ENCODE measurements around the gene CCDC92.

CCDC92 gene

GRCh38 chr12:123998991-123999359, 26.3 kb upstream of the CCDC92 start:
- H3K4me2 ChIP-seq (ENCODE audit: low read depth, low read length, poor library complexity, severe bottlenecking), result no peak overlapping the region
- H3K9me2 ChIP-seq (replicated peaks; ENCODE audit: insufficient read depth, low read length), result no peaks in the 10 kb centered on the region
- no peak overlapping the region for H3K27ac ChIP-seq (ENCODE audit: low read depth, low read length)
- no peak overlapping the region for H2AFZ ChIP-seq (ENCODE audit: low read depth, low read length, severe bottlenecking)
- H3K36me3 ChIP-seq (ENCODE audit: low read length), result no peaks in the 10 kb centered on the region
- TF ChIP-seq EZH2phosphoT487 (conservative IDR thresholded peaks at IDR 0.05; ENCODE audit: low read length), result no peak
- TF ChIP-seq CTCF (IDR thresholded peaks at IDR 0.05; ENCODE audit: insufficient read depth, low read length, poor library complexity, severe bottlenecking), result no peak
- no peaks in the 10 kb centered on the region for H3K79me2 ChIP-seq (ENCODE audit: insufficient read depth, low read length)
- no peaks in the 10 kb centered on the region for H4K20me1 ChIP-seq (ENCODE audit: low read depth, low read length)
- H3K4me3 ChIP-seq (ENCODE audit: insufficient read depth, low read length, poor library complexity, severe bottlenecking), result no peak overlapping the region
- H3K9me3 ChIP-seq (ENCODE audit: insufficient read depth, low read length), result no peaks in the 10 kb centered on the region
- H3K9ac ChIP-seq (ENCODE audit: low read length), result no peak overlapping the region
- H3K27me3 ChIP-seq (ENCODE audit: low read length), result no peaks in the 10 kb centered on the region
- no peaks in the 10 kb centered on the region for H3F3A ChIP-seq (ENCODE audit: insufficient read depth)

GRCh38 chr12:123998344-123998990, 25.8 kb upstream of the CCDC92 start:
- no peak overlapping the region for H3K9ac ChIP-seq (ENCODE audit: low read length)

GRCh38 chr12:123997908-123998307, 25.3 kb upstream of the CCDC92 start:
- Histone ChIP-seq H2AFZ (ENCODE audit: low read depth, low read length, severe bottlenecking) (no peak overlapping the region), H3K79me2 (ENCODE audit: insufficient read depth, low read length) (no peaks in the 10 kb centered on the region), H4K20me1 (ENCODE audit: low read depth, low read length) (no peaks in the 10 kb centered on the region), H3K9ac (ENCODE audit: low read length) (no peak overlapping the region), H3K4me3 (ENCODE audit: insufficient read depth, low read length, poor library complexity, severe bottlenecking) (no peak overlapping the region), H3K36me3 (ENCODE audit: low read length) (no peaks in the 10 kb centered on the region), H3K4me2 (ENCODE audit: low read depth, low read length, poor library complexity, severe bottlenecking) (no peak overlapping the region), H3K9me2 (replicated peaks; ENCODE audit: insufficient read depth, low read length) (no peaks in the 10 kb centered on the region), H3K27me3 (ENCODE audit: low read length) (no peaks in the 10 kb centered on the region), H3K27ac (ENCODE audit: low read depth, low read length) (no peak overlapping the region), H3K9me3 (ENCODE audit: insufficient read depth, low read length) (no peaks in the 10 kb centered on the region), H3F3A (ENCODE audit: insufficient read depth) (no peaks in the 10 kb centered on the region)
- no peak for TF ChIP-seq CTCF (IDR thresholded peaks at IDR 0.05; ENCODE audit: insufficient read depth, low read length, poor library complexity, severe bottlenecking)
- TF ChIP-seq EZH2phosphoT487 (conservative IDR thresholded peaks at IDR 0.05; ENCODE audit: low read length), result no peak

More at GRCh38 chr12:123998344-123998990, 25.8 kb upstream of the CCDC92 start:
- H3F3A ChIP-seq (ENCODE audit: insufficient read depth), result no peaks in the 10 kb centered on the region
- H3K9me3 ChIP-seq (ENCODE audit: insufficient read depth, low read length), result no peaks in the 10 kb centered on the region
- H3K4me2 ChIP-seq (ENCODE audit: low read depth, low read length, poor library complexity, severe bottlenecking), result no peak overlapping the region
- H3K27me3 ChIP-seq (ENCODE audit: low read length), result no peaks in the 10 kb centered on the region
- TF ChIP-seq EZH2phosphoT487 (conservative IDR thresholded peaks at IDR 0.05; ENCODE audit: low read length), result no peak
- no peak for TF ChIP-seq CTCF (IDR thresholded peaks at IDR 0.05; ENCODE audit: insufficient read depth, low read length, poor library complexity, severe bottlenecking)
- H3K79me2 ChIP-seq (ENCODE audit: insufficient read depth, low read length), result no peaks in the 10 kb centered on the region
- H3K9me2 ChIP-seq (replicated peaks; ENCODE audit: insufficient read depth, low read length), result no peaks in the 10 kb centered on the region
- no peak overlapping the region for H3K27ac ChIP-seq (ENCODE audit: low read depth, low read length)
- H2AFZ ChIP-seq (ENCODE audit: low read depth, low read length, severe bottlenecking), result no peak overlapping the region
- no peak overlapping the region for H3K4me3 ChIP-seq (ENCODE audit: insufficient read depth, low read length, poor library complexity, severe bottlenecking)
- no peaks in the 10 kb centered on the region for H3K36me3 ChIP-seq (ENCODE audit: low read length)
- no peaks in the 10 kb centered on the region for H4K20me1 ChIP-seq (ENCODE audit: low read depth, low read length)
